Suprapubic skin (tissue), 4 donors: ENCODE results near the gene R3HCC1L.

Source experiments
- CTCF ChIP-seq, 2 donors: fragments of 200-600 bp in 1 of 2; fragments of 450-650 bp in 1 of 2; sonication (generic) in 1 of 2; IDR thresholded peaks; one replicate each; pipeline ENCODE4 v1.5.1; 2016 to 2019; ENCODE audit warnings: antibody characterized with exemption in 2 of 2, mild to moderate bottlenecking in 1 of 2, moderate library complexity in 1 of 2
- EP300 ChIP-seq: sonication (generic); formaldehyde crosslinking; IDR thresholded peaks from one replicate; pipeline ENCODE4 v1.6.1; 2017; ENCODE audit warnings: antibody characterized with exemption
- POLR2A ChIP-seq, 2 donors: fragments of 450-650 bp; IDR thresholded peaks; one replicate each; pipeline ENCODE4 v1.6.1; 2017; ENCODE audit warnings: antibody characterized with exemption in 2 of 2, mild to moderate bottlenecking in 2 of 2, moderate library complexity in 2 of 2
- POLR2AphosphoS5 ChIP-seq, 3 donors: sonication (generic); formaldehyde crosslinking; IDR thresholded peaks; one replicate each; pipeline ENCODE4 v1.6.1; 2017; ENCODE audit warnings: antibody characterized with exemption in 3 of 3

DNA sequence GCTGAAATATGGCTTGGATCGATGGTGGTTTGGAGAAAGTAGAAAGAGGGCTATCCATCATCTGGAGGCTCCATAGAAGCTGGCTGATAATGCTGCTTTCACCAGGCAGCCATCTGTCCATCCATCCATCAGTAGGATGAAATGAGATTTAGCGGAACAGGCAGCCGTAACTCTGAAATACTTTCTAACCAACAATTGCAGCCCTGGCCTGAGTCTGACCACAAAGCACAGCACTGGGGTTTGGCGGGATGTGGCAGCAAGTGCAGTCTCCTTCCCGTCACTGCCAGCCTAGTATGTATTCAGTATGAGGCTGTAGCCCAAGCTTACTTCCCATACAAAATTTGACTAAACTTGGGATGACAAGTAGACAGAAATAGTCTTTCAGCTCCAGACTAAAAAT is 38.0 kb downstream of the R3HCC1L start:
- TF ChIP-seq CTCF (IDR thresholded peaks at IDR 0.05) (no peak), POLR2A (IDR thresholded peaks at IDR 0.05) (no peak), EP300 (no peak), POLR2AphosphoS5 (IDR thresholded peaks at IDR 0.05) (no peak)
